ENCODE measurements around the gene ZNF335. TPM values are rescaled to one million over a fixed set of nuclear protein-coding genes. Genes with fewer than 3 reads are reported as not detected.

The ZNF335 gene
- total and polyA plus RNA-seq, 2 of the 13 experiments (the other 11 are each of a cell fraction or from before 2014, with no cell fraction given): 9.7 to 13.7 TPM

GRCh38 chr20:45904583-45905504 is 67.2 kb downstream of the ZNF335 start (continued):
- TF ChIP-seq BCL3 (CRISPR knock-in tag; IDR thresholded peaks at IDR 0.05): no peak
- TF ChIP-seq ZNF652 (CRISPR knock-in tag; IDR thresholded peaks at IDR 0.05; ENCODE audit: borderline replicate concordance, low read depth): no peak
- no peak for TF ChIP-seq ZUFSP (CRISPR knock-in tag; IDR thresholded peaks at IDR 0.05; ENCODE audit: borderline replicate concordance)
- no peak for TF ChIP-seq ZNF468 (CRISPR knock-in tag; IDR thresholded peaks at IDR 0.05)
- no peak for TF ChIP-seq GATAD1 (CRISPR knock-in tag; IDR thresholded peaks at IDR 0.05)
- TF ChIP-seq HIVEP1 (CRISPR knock-in tag; IDR thresholded peaks at IDR 0.05): 0 out of 2 replicates have a peak, but pooled peaks have one; percentile 52
- no peak for TF ChIP-seq PPARG (CRISPR knock-in tag; conservative IDR thresholded peaks at IDR 0.05)
- TF ChIP-seq KMT2A (CRISPR knock-in tag; IDR thresholded peaks at IDR 0.05): no peak
- no peak for TF ChIP-seq PAF1 (CRISPR knock-in tag; IDR thresholded peaks at IDR 0.05)
- TF ChIP-seq ZFP91 (CRISPR knock-in tag; IDR thresholded peaks at IDR 0.05; ENCODE audit: borderline replicate concordance): peak; percentile 49; the same call in 1 of the 2 replicates
- TF ChIP-seq MXD1 (CRISPR knock-in tag; IDR thresholded peaks at IDR 0.05): no peak
- no peak for TF ChIP-seq ZNF232 (CRISPR knock-in tag; IDR thresholded peaks at IDR 0.05; ENCODE audit: borderline replicate concordance)
- no peak; the same call in 1 of the 2 replicates for TF ChIP-seq ZNF83 (CRISPR knock-in tag; IDR thresholded peaks at IDR 0.05; ENCODE audit: borderline replicate concordance)
- no peak for TF ChIP-seq IKZF5 (CRISPR knock-in tag; IDR thresholded peaks at IDR 0.05)
- no peak for TF ChIP-seq SNAPC2 (CRISPR knock-in tag; IDR thresholded peaks at IDR 0.05)
- no peak for TF ChIP-seq ZNF33B (CRISPR knock-in tag; IDR thresholded peaks at IDR 0.05)
- peak; percentile 35; the same call in 1 of the 2 replicates for TF ChIP-seq ZNF598 (CRISPR knock-in tag; IDR thresholded peaks at IDR 0.05; ENCODE audit: borderline replicate concordance)
- TF ChIP-seq SUZ12 (IDR thresholded peaks at IDR 0.05; ENCODE audit: low read depth, low read length): no peak
- no peak for TF ChIP-seq SMAD1 (CRISPR knock-in tag; IDR thresholded peaks at IDR 0.05; ENCODE audit: borderline replicate concordance, low read depth)
- no peak for TF ChIP-seq ZNF33A (CRISPR knock-in tag; IDR thresholded peaks at IDR 0.05; ENCODE audit: borderline replicate concordance)
- no peak for TF ChIP-seq KAT8 (CRISPR knock-in tag; IDR thresholded peaks at IDR 0.05)
- no peak for TF ChIP-seq RFX5 (IDR thresholded peaks at IDR 0.05; ENCODE audit: low read depth, low read length)
- peak; percentile 15; the same call in 1 of the 2 replicates for TF ChIP-seq CHD4 (IDR thresholded peaks at IDR 0.05; ENCODE audit: borderline replicate concordance, low read length)

All from HepG2 (cell line).